ENCODE measurements around the gene CFAP45. TPM values are rescaled to one million over a fixed set of nuclear protein-coding genes. Genes with fewer than 3 reads are reported as not detected.

The CFAP45 gene
- total RNA-seq, 5 donors from 2014 or later (not counting 1 experiment from before 2014, with no cell fraction given) = 1.2 to 4.7 (median 1.5) TPM

DNA sequence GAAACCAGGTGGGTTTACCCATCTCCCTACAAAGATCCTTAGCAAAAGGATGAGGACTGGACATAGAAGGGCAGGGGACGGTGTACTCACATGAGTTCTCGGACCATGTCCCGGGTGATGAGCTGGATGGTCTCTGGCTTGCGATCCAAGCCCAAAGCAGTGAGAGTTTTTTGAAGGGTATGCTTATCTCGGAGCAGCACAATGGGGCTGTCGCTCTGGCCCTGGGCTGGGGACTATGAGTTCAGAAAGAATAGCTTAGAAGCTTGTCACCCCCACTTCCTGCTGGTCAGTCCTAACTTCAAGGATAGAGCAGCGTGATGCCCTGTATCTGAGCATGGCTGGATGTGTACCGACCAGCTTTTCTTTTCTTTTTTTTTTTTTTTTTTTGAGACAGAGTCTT is 9.6 kb downstream of the CFAP45 start:
- Histone ChIP-seq H3K27me3 (replicated peaks in 1 of 2; ENCODE audit: control insufficient read depth in 2 of 2, extremely low read depth in 1 of 2, insufficient read depth in 2 of 2, low read length in 1 of 2) (no peaks in the 10 kb centered on the region), H3K9me3 (no peaks in the 10 kb centered on the region), H3K4me1 (ENCODE audit: control insufficient read depth in 1 of 2, extremely low read depth in 1 of 2, insufficient read depth in 2 of 2, low read length in 2 of 2) (peaks cover 0 to 21% of the 10 kb centered on the region in 2 experiments), H3K4me3 (ENCODE audit: control insufficient read depth in 1 of 2, extremely low read depth in 1 of 2, low read length in 1 of 2) (no peak overlapping the region), H3K27ac (ENCODE audit: low read length) (no peak overlapping the region), H3K36me3 (ENCODE audit: control insufficient read depth in 2 of 2, extremely low read depth in 1 of 2, insufficient read depth in 1 of 2, low read length in 1 of 2) (no peaks in the 10 kb centered on the region)
- ATAC-seq (replicated peaks in 1 of 4) (no peak), DNase-seq (no peak)
- no peaks in the 10 kb centered on the region for H3K27me3 Mint-ChIP-seq
- no peaks in the 10 kb centered on the region for H3K36me3 Mint-ChIP-seq
- H3K9me3 Mint-ChIP-seq = no peaks in the 10 kb centered on the region
- WGBS (ENCODE audit: insufficient coverage) = 97% methylated on average over 5 of the region's 8 CpGs
- no peak overlapping the region for H3K4me3 Mint-ChIP-seq
- no peak overlapping the region for H3K27ac Mint-ChIP-seq
- POLR2A ChIA-PET = interaction anchor here (0.5 to 0.7 kb wide), 2 partner anchors 32 to 34 kb away, joined by 3 to 6 read pairs; no protein-coding TSS in a partner anchor
- CTCF ChIA-PET = interaction anchor here (0.5 to 5.6 kb wide), 12 partner anchors 12 to 123 kb away, joined by 3 to 75 read pairs (median 4); partner anchors contain the start of genes FCRL6 (in 2 of the 2) and DUSP23 (in 1 of the 2)
- peaks cover 5 to 21% (median 17%) of the 10 kb centered on the region in 3 donors for H3K4me1 Mint-ChIP-seq

DNA sequence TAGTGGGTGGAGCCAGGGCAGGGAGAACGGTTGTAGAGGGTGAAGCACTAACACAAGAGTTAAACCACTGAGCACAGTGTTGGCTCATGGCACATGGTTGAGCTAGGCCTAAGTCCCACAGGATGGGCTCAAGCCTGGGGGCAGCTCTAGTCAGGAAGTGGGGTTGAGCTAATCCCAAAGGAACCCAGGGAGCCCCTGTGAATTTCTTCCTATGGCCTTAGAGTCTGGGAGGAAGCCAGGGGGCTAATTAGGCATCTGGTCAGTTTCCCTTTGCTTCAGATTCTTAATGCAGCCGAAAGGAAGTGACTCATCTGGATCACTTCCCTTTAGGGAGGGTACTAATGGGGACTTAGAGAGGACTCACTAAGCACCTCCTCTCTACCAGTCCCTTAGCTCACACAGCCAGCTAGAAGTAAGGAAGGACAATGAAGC is 10.1 kb downstream of the CFAP45 start:
- no peak for ATAC-seq (replicated peaks in 1 of 4)
- Mint-ChIP-seq H3K4me1 (peaks cover 5 to 21% (median 17%) of the 10 kb centered on the region in 3 donors), H3K9me3 (no peaks in the 10 kb centered on the region), H3K27me3 (no peaks in the 10 kb centered on the region), H3K27ac (no peak overlapping the region), H3K36me3 (no peaks in the 10 kb centered on the region), H3K4me3 (no peak overlapping the region)
- peaks cover 0 to 21% of the 10 kb centered on the region in 2 experiments for H3K4me1 ChIP-seq (ENCODE audit: control insufficient read depth in 1 of 2, extremely low read depth in 1 of 2, insufficient read depth in 2 of 2, low read length in 2 of 2)
- H3K27me3 ChIP-seq (replicated peaks in 1 of 2; ENCODE audit: control insufficient read depth in 2 of 2, extremely low read depth in 1 of 2, insufficient read depth in 2 of 2, low read length in 1 of 2) = no peaks in the 10 kb centered on the region
- DNase-seq = no peak
- no CpG with 5 or more reads among the region's 2 CpGs for WGBS (ENCODE audit: insufficient coverage)
- H3K4me3 ChIP-seq (ENCODE audit: control insufficient read depth in 1 of 2, extremely low read depth in 1 of 2, low read length in 1 of 2) = no peak overlapping the region
- ChIA-PET CTCF (interaction anchor here (0.5 to 5.6 kb wide), 11 partner anchors 17 to 353 kb away, joined by 3 to 75 read pairs (median 5); partner anchors contain the start of genes DUSP23 (in 1 of the 2) and FCRL6 (in 1 of the 2)), POLR2A (interaction anchor here (0.5 to 0.7 kb wide), 3 partner anchors 33 to 70 kb away, joined by 3 to 6 read pairs (median 3); no protein-coding TSS in a partner anchor)
- no peaks in the 10 kb centered on the region for H3K36me3 ChIP-seq (ENCODE audit: control insufficient read depth in 2 of 2, extremely low read depth in 1 of 2, insufficient read depth in 1 of 2, low read length in 1 of 2)
- no peaks in the 10 kb centered on the region for H3K9me3 ChIP-seq
- H3K27ac ChIP-seq (ENCODE audit: low read length) = no peak overlapping the region

DNA sequence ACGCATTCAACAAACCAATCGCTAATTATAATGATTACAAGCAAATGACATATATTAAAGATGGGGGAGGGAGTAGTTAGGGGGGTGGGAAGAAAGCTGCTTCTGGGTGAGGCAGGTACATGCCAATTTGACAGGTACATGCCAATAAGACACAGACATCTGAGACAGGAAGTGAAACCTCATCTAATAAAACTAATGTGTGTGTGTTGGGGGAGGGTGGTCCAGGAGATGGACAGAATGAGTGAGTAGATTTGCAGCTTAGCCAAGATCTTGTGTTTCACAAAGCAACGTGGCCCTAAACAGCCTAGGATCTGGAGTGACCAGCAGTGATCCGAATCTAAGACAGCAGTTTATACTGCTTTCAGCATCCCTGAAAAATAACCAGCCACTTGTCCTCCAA is 10.8 kb downstream of the CFAP45 start:
- H3K4me3 ChIP-seq (ENCODE audit: control insufficient read depth in 1 of 2, extremely low read depth in 1 of 2, low read length in 1 of 2) = no peak overlapping the region
- peaks cover 0 to 21% of the 10 kb centered on the region in 2 experiments for H3K4me1 ChIP-seq (ENCODE audit: control insufficient read depth in 1 of 2, extremely low read depth in 1 of 2, insufficient read depth in 2 of 2, low read length in 2 of 2)
- H3K4me3 Mint-ChIP-seq = no peak overlapping the region
- H3K27ac ChIP-seq (ENCODE audit: low read length) = no peak overlapping the region
- 100% methylated on average over 2 of the region's 4 CpGs for WGBS (ENCODE audit: insufficient coverage)
- no peaks in the 10 kb centered on the region for H3K36me3 Mint-ChIP-seq
- ChIA-PET CTCF (interaction anchor here (0.6 to 5.6 kb wide), 10 partner anchors 16 to 352 kb away, joined by 3 to 75 read pairs (median 4); partner anchors contain the start of gene DUSP23 (in 1 of the 2)), POLR2A (no interaction called here)
- no peaks in the 10 kb centered on the region for H3K27me3 ChIP-seq (replicated peaks in 1 of 2; ENCODE audit: control insufficient read depth in 2 of 2, extremely low read depth in 1 of 2, insufficient read depth in 2 of 2, low read length in 1 of 2)
- H3K4me1 Mint-ChIP-seq = peaks cover 5 to 21% (median 17%) of the 10 kb centered on the region in 3 donors
- H3K9me3 Mint-ChIP-seq = no peaks in the 10 kb centered on the region
- no peaks in the 10 kb centered on the region for H3K9me3 ChIP-seq
- H3K27ac Mint-ChIP-seq = no peak overlapping the region
- H3K36me3 ChIP-seq (ENCODE audit: control insufficient read depth in 2 of 2, extremely low read depth in 1 of 2, insufficient read depth in 1 of 2, low read length in 1 of 2) = no peaks in the 10 kb centered on the region
- no peak for DNase-seq
- no peaks in the 10 kb centered on the region for H3K27me3 Mint-ChIP-seq
- ATAC-seq (replicated peaks in 1 of 4) = no peak

DNA sequence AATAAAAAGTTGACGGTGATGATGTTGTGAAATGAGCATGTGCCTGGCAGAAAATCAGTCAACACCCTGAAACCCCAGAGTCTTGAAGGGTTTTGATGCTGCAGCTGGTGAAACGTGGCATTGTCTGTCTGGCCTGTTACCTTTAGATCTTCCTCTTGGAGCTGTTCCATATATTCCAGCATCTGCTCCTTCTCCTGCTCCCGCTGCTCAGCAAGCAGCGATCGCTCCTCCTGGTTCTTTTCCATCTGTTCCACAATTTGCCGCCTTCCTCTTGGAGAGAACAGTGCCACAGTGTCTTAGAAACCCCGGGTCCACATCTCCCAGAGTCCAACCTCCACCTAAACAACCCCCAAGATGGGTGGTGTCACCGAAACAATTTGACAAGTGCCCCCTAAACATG is 15.7 kb downstream of the CFAP45 start:
- no peak overlapping the region for H3K4me3 Mint-ChIP-seq
- DNase-seq (no peak), ATAC-seq (replicated peaks in 1 of 4) (no peak)
- peaks cover 0 to 4% (median 3%) of the 10 kb centered on the region in 3 donors for H3K4me1 Mint-ChIP-seq
- Histone ChIP-seq H3K4me1 (ENCODE audit: control insufficient read depth in 1 of 2, extremely low read depth in 1 of 2, insufficient read depth in 2 of 2, low read length in 2 of 2) (peaks cover 6 to 8% of the 10 kb centered on the region in 2 experiments), H3K27me3 (replicated peaks in 1 of 2; ENCODE audit: control insufficient read depth in 2 of 2, extremely low read depth in 1 of 2, insufficient read depth in 2 of 2, low read length in 1 of 2) (no peaks in the 10 kb centered on the region), H3K4me3 (ENCODE audit: control insufficient read depth in 1 of 2, extremely low read depth in 1 of 2, low read length in 1 of 2) (no peak overlapping the region), H3K36me3 (ENCODE audit: control insufficient read depth in 2 of 2, extremely low read depth in 1 of 2, insufficient read depth in 1 of 2, low read length in 1 of 2) (no peaks in the 10 kb centered on the region), H3K27ac (ENCODE audit: low read length) (no peak overlapping the region), H3K9me3 (no peaks in the 10 kb centered on the region)
- H3K27ac Mint-ChIP-seq = no peak overlapping the region
- H3K36me3 Mint-ChIP-seq = no peaks in the 10 kb centered on the region
- H3K27me3 Mint-ChIP-seq = no peaks in the 10 kb centered on the region
- POLR2A ChIA-PET = no interaction called here
- H3K9me3 Mint-ChIP-seq = no peaks in the 10 kb centered on the region
- CTCF ChIA-PET = interaction anchor here in 1 of 2 donors (0.5 kb wide), 1 partner anchor 27 kb away, joined by 3 read pairs; no protein-coding TSS in a partner anchor
- 93% methylated on average over 7 of the region's 8 CpGs for WGBS (ENCODE audit: insufficient coverage)

DNA sequence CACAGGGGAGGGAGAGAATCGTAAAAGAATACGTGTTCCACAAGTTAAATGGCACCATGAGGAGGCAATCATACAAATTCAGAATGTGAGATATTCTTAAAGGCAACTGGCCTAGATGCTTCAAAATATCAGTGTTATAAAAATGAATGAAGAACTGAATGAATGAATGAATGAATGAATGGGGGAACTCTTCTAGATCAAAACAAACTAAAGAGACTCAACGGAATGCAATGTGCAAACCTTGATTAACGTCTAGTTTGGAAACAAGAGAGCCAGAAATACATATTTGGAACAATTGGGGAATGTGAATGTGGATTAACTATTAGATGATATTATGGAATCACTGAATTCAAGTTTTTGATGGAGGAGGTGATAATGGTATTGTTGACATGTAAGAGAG is 16.8 kb downstream of the CFAP45 start:
- Mint-ChIP-seq H3K4me3 (no peak overlapping the region), H3K27me3 (no peaks in the 10 kb centered on the region), H3K27ac (no peak overlapping the region), H3K9me3 (no peaks in the 10 kb centered on the region), H3K36me3 (no peaks in the 10 kb centered on the region), H3K4me1 (no peaks in the 10 kb centered on the region)
- POLR2A ChIA-PET = no interaction called here
- CTCF ChIA-PET = no interaction called here
- Histone ChIP-seq H3K27me3 (replicated peaks in 1 of 2; ENCODE audit: control insufficient read depth in 2 of 2, extremely low read depth in 1 of 2, insufficient read depth in 2 of 2, low read length in 1 of 2) (no peaks in the 10 kb centered on the region), H3K27ac (ENCODE audit: low read length) (no peak overlapping the region), H3K4me1 (ENCODE audit: control insufficient read depth in 1 of 2, extremely low read depth in 1 of 2, insufficient read depth in 2 of 2, low read length in 2 of 2) (peaks cover 6% of the 10 kb centered on the region in 2 experiments), H3K4me3 (ENCODE audit: control insufficient read depth in 1 of 2, extremely low read depth in 1 of 2, low read length in 1 of 2) (no peak overlapping the region), H3K36me3 (ENCODE audit: control insufficient read depth in 2 of 2, extremely low read depth in 1 of 2, insufficient read depth in 1 of 2, low read length in 1 of 2) (no peaks in the 10 kb centered on the region), H3K9me3 (no peaks in the 10 kb centered on the region)
- no peak for DNase-seq
- no CpG with 5 or more reads among the region's 4 CpGs for WGBS (ENCODE audit: insufficient coverage)
- ATAC-seq (replicated peaks in 1 of 4) = no peak

DNA sequence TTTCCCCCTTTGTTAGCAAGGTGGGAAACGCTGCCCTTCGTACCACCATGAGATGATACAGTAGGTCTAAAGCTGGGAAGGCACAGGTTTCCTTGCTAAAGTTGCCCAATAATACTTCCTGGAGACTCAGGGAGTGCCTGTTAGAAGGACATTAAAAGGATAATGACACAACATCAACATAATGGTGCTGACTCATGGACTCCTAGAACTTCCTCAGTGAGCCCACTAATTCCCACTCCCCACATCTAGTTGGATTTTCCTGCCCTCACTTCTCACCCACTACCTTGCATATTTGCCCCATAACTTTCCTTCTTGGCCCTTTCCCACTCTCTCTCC is 17.5 kb downstream of the CFAP45 start:
- H3K27ac Mint-ChIP-seq = no peak overlapping the region
- Histone ChIP-seq H3K27me3 (replicated peaks in 1 of 2; ENCODE audit: control insufficient read depth in 2 of 2, extremely low read depth in 1 of 2, insufficient read depth in 2 of 2, low read length in 1 of 2) (no peaks in the 10 kb centered on the region), H3K9me3 (no peaks in the 10 kb centered on the region), H3K27ac (ENCODE audit: low read length) (no peak overlapping the region), H3K4me3 (ENCODE audit: control insufficient read depth in 1 of 2, extremely low read depth in 1 of 2, low read length in 1 of 2) (no peak overlapping the region), H3K36me3 (ENCODE audit: control insufficient read depth in 2 of 2, extremely low read depth in 1 of 2, insufficient read depth in 1 of 2, low read length in 1 of 2) (no peaks in the 10 kb centered on the region), H3K4me1 (ENCODE audit: control insufficient read depth in 1 of 2, extremely low read depth in 1 of 2, insufficient read depth in 2 of 2, low read length in 2 of 2) (peaks cover 6% of the 10 kb centered on the region in 2 experiments)
- ChIA-PET CTCF (no interaction called here), POLR2A (no interaction called here)
- no peak overlapping the region for H3K4me3 Mint-ChIP-seq
- ATAC-seq (replicated peaks in 1 of 4) (no peak), DNase-seq (no peak)
- no peaks in the 10 kb centered on the region for H3K27me3 Mint-ChIP-seq
- no peaks in the 10 kb centered on the region for H3K9me3 Mint-ChIP-seq
- WGBS (ENCODE audit: insufficient coverage) = no CpG with 5 or more reads among the region's 2 CpGs
- H3K4me1 Mint-ChIP-seq = no peaks in the 10 kb centered on the region
- no peaks in the 10 kb centered on the region for H3K36me3 Mint-ChIP-seq

Measured in T-cell (primary cell).